ENCODE data around the gene TUBB1.

DNA sequence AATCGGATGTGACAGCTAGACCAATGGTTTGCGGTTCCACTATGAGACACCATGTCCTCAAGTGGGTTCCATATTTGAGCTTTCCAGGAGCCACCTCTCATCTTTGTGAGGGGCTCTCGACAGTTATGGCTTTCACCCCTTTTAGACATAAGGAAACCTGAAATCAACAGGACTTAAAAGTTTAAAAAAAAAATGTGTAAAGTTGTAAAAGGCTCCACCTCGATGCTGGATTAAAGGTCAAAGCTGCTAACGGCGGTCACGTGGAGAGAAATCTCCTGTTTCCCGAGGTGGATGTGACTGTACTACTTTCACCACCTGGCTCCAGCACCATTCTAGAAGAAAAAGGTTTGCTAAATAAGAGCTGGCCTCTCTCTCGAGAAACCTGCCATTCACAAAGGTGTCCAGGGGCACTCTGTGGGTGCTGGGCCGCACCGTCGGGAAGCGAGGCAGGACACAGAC, 12.4 kb downstream of the TUBB1 start:
- TF ChIP-seq, protein P1, sequence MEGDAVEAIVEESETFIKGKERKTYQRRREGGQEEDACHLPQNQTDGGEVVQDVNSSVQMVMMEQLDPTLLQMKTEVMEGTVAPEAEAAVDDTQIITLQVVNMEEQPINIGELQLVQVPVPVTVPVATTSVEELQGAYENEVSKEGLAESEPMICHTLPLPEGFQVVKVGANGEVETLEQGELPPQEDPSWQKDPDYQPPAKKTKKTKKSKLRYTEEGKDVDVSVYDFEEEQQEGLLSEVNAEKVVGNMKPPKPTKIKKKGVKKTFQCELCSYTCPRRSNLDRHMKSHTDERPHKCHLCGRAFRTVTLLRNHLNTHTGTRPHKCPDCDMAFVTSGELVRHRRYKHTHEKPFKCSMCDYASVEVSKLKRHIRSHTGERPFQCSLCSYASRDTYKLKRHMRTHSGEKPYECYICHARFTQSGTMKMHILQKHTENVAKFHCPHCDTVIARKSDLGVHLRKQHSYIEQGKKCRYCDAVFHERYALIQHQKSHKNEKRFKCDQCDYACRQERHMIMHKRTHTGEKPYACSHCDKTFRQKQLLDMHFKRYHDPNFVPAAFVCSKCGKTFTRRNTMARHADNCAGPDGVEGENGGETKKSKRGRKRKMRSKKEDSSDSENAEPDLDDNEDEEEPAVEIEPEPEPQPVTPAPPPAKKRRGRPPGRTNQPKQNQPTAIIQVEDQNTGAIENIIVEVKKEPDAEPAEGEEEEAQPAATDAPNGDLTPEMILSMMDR (IDR thresholded peaks at IDR 0.05; ENCODE audit: insufficient read depth, low read length), result no peak
- TF ChIP-seq GABPA (IDR thresholded peaks at IDR 0.05; ENCODE audit: low read depth), result no peak
- TF ChIP-seq POLR2AphosphoS5 (IDR thresholded peaks at IDR 0.05; ENCODE audit: low read depth), result no peak
- no peak for TF ChIP-seq REST (IDR thresholded peaks at IDR 0.05; ENCODE audit: insufficient replicate concordance, low read depth)

All from HL-60 (cell line).